ENCODE results near the gene TMEM170B.

The TMEM170B gene

GRCh38 chr6:11584244-11584643, 46.7 kb downstream of the TMEM170B start:
- no peak overlapping the region for H3K4me3 ChIP-seq (ENCODE audit: insufficient read depth, low read depth, low read length, poor library complexity, severe bottlenecking)
- H3K27ac ChIP-seq (ENCODE audit: insufficient read depth, low read length, poor library complexity, severe bottlenecking): no peak overlapping the region
- no peaks in the 10 kb centered on the region for H3K36me3 ChIP-seq (ENCODE audit: control insufficient read depth, insufficient read depth, low read length)
- no peaks in the 10 kb centered on the region for H3K4me1 ChIP-seq (ENCODE audit: control insufficient read depth, insufficient read depth, low read length, poor library complexity, severe bottlenecking)
- no peak for DNase-seq
- no peaks in the 10 kb centered on the region for H3K9me3 ChIP-seq (ENCODE audit: control insufficient read depth, low read length)
- H3K27me3 ChIP-seq (replicated peaks; ENCODE audit: control insufficient read depth, insufficient read depth, low read length, poor library complexity, severe bottlenecking): no peaks in the 10 kb centered on the region

- H3K4me3 ChIP-seq (ENCODE audit: insufficient read depth, low read depth, low read length, poor library complexity, severe bottlenecking): no peak overlapping the region
- no peaks in the 10 kb centered on the region for H3K4me1 ChIP-seq (ENCODE audit: control insufficient read depth, insufficient read depth, low read length, poor library complexity, severe bottlenecking)
- no peaks in the 10 kb centered on the region for H3K36me3 ChIP-seq (ENCODE audit: control insufficient read depth, insufficient read depth, low read length)
- no peak overlapping the region for H3K27ac ChIP-seq (ENCODE audit: insufficient read depth, low read length, poor library complexity, severe bottlenecking)
- DNase-seq: no peak
- no peaks in the 10 kb centered on the region for H3K9me3 ChIP-seq (ENCODE audit: control insufficient read depth, low read length)
- H3K27me3 ChIP-seq (replicated peaks; ENCODE audit: control insufficient read depth, insufficient read depth, low read length, poor library complexity, severe bottlenecking): no peaks in the 10 kb centered on the region
These were observed 48.0 kb downstream of the TMEM170B start for GRCh38 chr6:11585426-11586016.

- H3K36me3 ChIP-seq (ENCODE audit: control insufficient read depth, insufficient read depth, low read length): no peaks in the 10 kb centered on the region
- no peaks in the 10 kb centered on the region for H3K4me1 ChIP-seq (ENCODE audit: control insufficient read depth, insufficient read depth, low read length, poor library complexity, severe bottlenecking)
- no peak for DNase-seq
- H3K27ac ChIP-seq (ENCODE audit: insufficient read depth, low read length, poor library complexity, severe bottlenecking): no peak overlapping the region
- H3K4me3 ChIP-seq (ENCODE audit: insufficient read depth, low read depth, low read length, poor library complexity, severe bottlenecking): no peak overlapping the region
- H3K27me3 ChIP-seq (replicated peaks; ENCODE audit: control insufficient read depth, insufficient read depth, low read length, poor library complexity, severe bottlenecking): no peaks in the 10 kb centered on the region
- H3K9me3 ChIP-seq (ENCODE audit: control insufficient read depth, low read length): no peaks in the 10 kb centered on the region
These were observed 48.6 kb downstream of the TMEM170B start for GRCh38 chr6:11586117-11586516.

- Histone ChIP-seq H3K4me3 (ENCODE audit: insufficient read depth, low read depth, low read length, poor library complexity, severe bottlenecking) (no peak overlapping the region), H3K4me1 (ENCODE audit: control insufficient read depth, insufficient read depth, low read length, poor library complexity, severe bottlenecking) (no peaks in the 10 kb centered on the region), H3K9me3 (ENCODE audit: control insufficient read depth, low read length) (no peaks in the 10 kb centered on the region), H3K27me3 (replicated peaks; ENCODE audit: control insufficient read depth, insufficient read depth, low read length, poor library complexity, severe bottlenecking) (no peaks in the 10 kb centered on the region), H3K36me3 (ENCODE audit: control insufficient read depth, insufficient read depth, low read length) (no peaks in the 10 kb centered on the region), H3K27ac (ENCODE audit: insufficient read depth, low read length, poor library complexity, severe bottlenecking) (no peak overlapping the region)
- no peak for DNase-seq
These were observed 49.0 kb downstream of the TMEM170B start for GRCh38 chr6:11586536-11586935.

- Histone ChIP-seq H3K27me3 (replicated peaks; ENCODE audit: control insufficient read depth, insufficient read depth, low read length, poor library complexity, severe bottlenecking) (no peaks in the 10 kb centered on the region), H3K27ac (ENCODE audit: insufficient read depth, low read length, poor library complexity, severe bottlenecking) (no peak overlapping the region), H3K9me3 (ENCODE audit: control insufficient read depth, low read length) (no peaks in the 10 kb centered on the region), H3K4me1 (ENCODE audit: control insufficient read depth, insufficient read depth, low read length, poor library complexity, severe bottlenecking) (no peaks in the 10 kb centered on the region), H3K4me3 (ENCODE audit: insufficient read depth, low read depth, low read length, poor library complexity, severe bottlenecking) (no peak overlapping the region), H3K36me3 (ENCODE audit: control insufficient read depth, insufficient read depth, low read length) (no peaks in the 10 kb centered on the region)
- DNase-seq: no peak
These were observed 51.7 kb downstream of the TMEM170B start for GRCh38 chr6:11589261-11589660.

- Histone ChIP-seq H3K27me3 (replicated peaks; ENCODE audit: control insufficient read depth, insufficient read depth, low read length, poor library complexity, severe bottlenecking) (no peaks in the 10 kb centered on the region), H3K4me3 (ENCODE audit: insufficient read depth, low read depth, low read length, poor library complexity, severe bottlenecking) (no peak overlapping the region), H3K27ac (ENCODE audit: insufficient read depth, low read length, poor library complexity, severe bottlenecking) (no peak overlapping the region), H3K4me1 (ENCODE audit: control insufficient read depth, insufficient read depth, low read length, poor library complexity, severe bottlenecking) (no peaks in the 10 kb centered on the region), H3K36me3 (ENCODE audit: control insufficient read depth, insufficient read depth, low read length) (no peaks in the 10 kb centered on the region), H3K9me3 (ENCODE audit: control insufficient read depth, low read length) (no peaks in the 10 kb centered on the region)
- DNase-seq: no peak
These were observed 54.9 kb downstream of the TMEM170B start for GRCh38 chr6:11592294-11592906.

GRCh38 chr6:11593096-11593495, 55.5 kb downstream of the TMEM170B start:
- no peak overlapping the region for H3K27ac ChIP-seq (ENCODE audit: insufficient read depth, low read length, poor library complexity, severe bottlenecking)

GRCh38 chr6:11595903-11596302, 58.4 kb downstream of the TMEM170B start:
- no peak for DNase-seq
- Histone ChIP-seq H3K36me3 (ENCODE audit: control insufficient read depth, insufficient read depth, low read length) (no peaks in the 10 kb centered on the region), H3K4me1 (ENCODE audit: control insufficient read depth, insufficient read depth, low read length, poor library complexity, severe bottlenecking) (no peaks in the 10 kb centered on the region), H3K27me3 (replicated peaks; ENCODE audit: control insufficient read depth, insufficient read depth, low read length, poor library complexity, severe bottlenecking) (no peaks in the 10 kb centered on the region), H3K4me3 (ENCODE audit: insufficient read depth, low read depth, low read length, poor library complexity, severe bottlenecking) (no peak overlapping the region), H3K9me3 (ENCODE audit: control insufficient read depth, low read length) (no peaks in the 10 kb centered on the region), H3K27ac (ENCODE audit: insufficient read depth, low read length, poor library complexity, severe bottlenecking) (no peak overlapping the region)

More at GRCh38 chr6:11593096-11593495, 55.5 kb downstream of the TMEM170B start:
- DNase-seq: no peak
- Histone ChIP-seq H3K9me3 (ENCODE audit: control insufficient read depth, low read length) (no peaks in the 10 kb centered on the region), H3K4me3 (ENCODE audit: insufficient read depth, low read depth, low read length, poor library complexity, severe bottlenecking) (no peak overlapping the region), H3K36me3 (ENCODE audit: control insufficient read depth, insufficient read depth, low read length) (no peaks in the 10 kb centered on the region), H3K27me3 (replicated peaks; ENCODE audit: control insufficient read depth, insufficient read depth, low read length, poor library complexity, severe bottlenecking) (no peaks in the 10 kb centered on the region), H3K4me1 (ENCODE audit: control insufficient read depth, insufficient read depth, low read length, poor library complexity, severe bottlenecking) (no peaks in the 10 kb centered on the region)

GRCh38 chr6:11596640-11597237, 59.2 kb downstream of the TMEM170B start:
- Histone ChIP-seq H3K27ac (ENCODE audit: insufficient read depth, low read length, poor library complexity, severe bottlenecking) (no peak overlapping the region), H3K4me3 (ENCODE audit: insufficient read depth, low read depth, low read length, poor library complexity, severe bottlenecking) (no peak overlapping the region)
- DNase-seq: no peak

GRCh38 chr6:11598687-11599086, 61.1 kb downstream of the TMEM170B start:
- no peaks in the 10 kb centered on the region for H3K36me3 ChIP-seq (ENCODE audit: control insufficient read depth, insufficient read depth, low read length)
- no peaks in the 10 kb centered on the region for H3K9me3 ChIP-seq (ENCODE audit: control insufficient read depth, low read length)
- no peak overlapping the region for H3K4me3 ChIP-seq (ENCODE audit: insufficient read depth, low read depth, low read length, poor library complexity, severe bottlenecking)
- no peaks in the 10 kb centered on the region for H3K4me1 ChIP-seq (ENCODE audit: control insufficient read depth, insufficient read depth, low read length, poor library complexity, severe bottlenecking)
- H3K27ac ChIP-seq (ENCODE audit: insufficient read depth, low read length, poor library complexity, severe bottlenecking): no peak overlapping the region
- no peak for DNase-seq
- no peaks in the 10 kb centered on the region for H3K27me3 ChIP-seq (replicated peaks; ENCODE audit: control insufficient read depth, insufficient read depth, low read length, poor library complexity, severe bottlenecking)

More at GRCh38 chr6:11596640-11597237, 59.2 kb downstream of the TMEM170B start:
- Histone ChIP-seq H3K4me1 (ENCODE audit: control insufficient read depth, insufficient read depth, low read length, poor library complexity, severe bottlenecking) (no peaks in the 10 kb centered on the region), H3K9me3 (ENCODE audit: control insufficient read depth, low read length) (no peaks in the 10 kb centered on the region), H3K27me3 (replicated peaks; ENCODE audit: control insufficient read depth, insufficient read depth, low read length, poor library complexity, severe bottlenecking) (no peaks in the 10 kb centered on the region), H3K36me3 (ENCODE audit: control insufficient read depth, insufficient read depth, low read length) (no peaks in the 10 kb centered on the region)

Data from effector memory CD4-positive, alpha-beta T cell (primary cell).